ENCODE data around the gene DLG2.

DNA sequence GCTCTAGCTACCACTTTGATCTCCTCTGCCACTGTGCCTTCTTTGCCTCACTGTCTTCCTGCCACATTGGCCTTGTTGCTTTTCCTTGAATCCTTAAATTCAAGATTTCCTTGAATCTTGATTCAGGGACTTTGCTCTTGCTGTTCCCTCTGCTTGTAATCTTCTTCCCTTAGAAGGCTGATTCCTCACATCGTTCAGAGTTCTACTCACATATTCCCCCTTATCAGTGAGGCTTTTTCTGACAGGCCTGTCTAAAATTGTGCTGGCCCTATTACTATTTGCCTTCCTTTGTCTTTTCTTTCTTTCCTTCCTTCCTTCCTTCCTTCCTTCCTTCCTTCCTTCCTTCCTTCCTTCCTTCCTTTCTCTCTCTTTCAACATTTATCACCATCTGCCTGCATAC lies 2134.1 kb downstream of the DLG2 start:
- no peak for TF ChIP-seq TAF1 (IDR thresholded peaks at IDR 0.05; ENCODE audit: borderline replicate concordance, insufficient read depth, low read length)
- no peak for TF ChIP-seq POLR2AphosphoS5 (IDR thresholded peaks at IDR 0.05; ENCODE audit: low read depth, low read length)
